HG02642 (cell line): ENCODE measurements around the gene TOMM34.

ENCODE experiments used
- ATAC-seq: cut with Tn5 transposase; IDR thresholded peaks from one replicate; pipeline ENCODE4 v1.9.1; 2021; ENCODE audit warnings: mild to moderate bottlenecking; ENCODE audit not compliant: unreplicated experiment, poor library complexity

The TOMM34 gene, protein sequence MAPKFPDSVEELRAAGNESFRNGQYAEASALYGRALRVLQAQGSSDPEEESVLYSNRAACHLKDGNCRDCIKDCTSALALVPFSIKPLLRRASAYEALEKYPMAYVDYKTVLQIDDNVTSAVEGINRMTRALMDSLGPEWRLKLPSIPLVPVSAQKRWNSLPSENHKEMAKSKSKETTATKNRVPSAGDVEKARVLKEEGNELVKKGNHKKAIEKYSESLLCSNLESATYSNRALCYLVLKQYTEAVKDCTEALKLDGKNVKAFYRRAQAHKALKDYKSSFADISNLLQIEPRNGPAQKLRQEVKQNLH

DNA sequence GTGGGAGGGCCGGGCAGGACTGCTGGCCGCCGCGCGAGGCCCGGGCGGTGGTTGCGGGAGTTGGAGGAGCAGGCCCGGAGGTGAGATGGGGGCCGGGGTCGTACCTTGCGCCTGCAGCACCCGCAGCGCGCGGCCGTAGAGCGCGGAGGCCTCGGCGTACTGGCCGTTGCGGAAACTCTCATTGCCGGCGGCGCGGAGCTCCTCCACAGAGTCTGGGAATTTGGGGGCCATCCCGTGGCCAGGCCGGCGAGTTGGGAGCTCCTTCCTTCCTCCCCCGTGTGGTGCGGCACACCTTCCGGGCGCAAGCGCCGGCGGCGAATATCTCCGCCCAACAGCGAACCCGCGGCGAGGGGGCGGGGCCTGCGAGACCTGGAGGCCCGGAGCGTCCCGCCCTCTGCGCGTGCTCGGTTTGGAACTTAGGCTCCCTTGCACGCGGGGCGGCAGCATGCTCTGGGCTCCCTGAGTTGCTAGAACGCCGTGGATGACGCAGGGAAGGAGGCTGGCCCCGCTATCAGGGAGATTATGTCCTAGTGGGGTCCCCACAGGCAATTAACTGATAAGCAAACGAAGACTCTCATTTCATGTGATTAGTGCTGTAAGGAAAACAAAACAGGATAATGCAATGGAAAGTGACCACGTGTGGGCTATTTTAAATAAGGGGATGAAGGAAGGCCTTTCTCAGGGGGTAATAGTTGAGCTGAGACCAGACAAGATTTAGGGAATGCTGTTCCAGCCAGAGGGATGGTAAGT lies at the start of gene TOMM34:
Gene TOMM34 (minus strand): TSS at position 295 of the 750 bp plus-strand sequence. CDS start 64 bp downstream, at position 231.
- peak; percentile 90 for ATAC-seq

DNA sequence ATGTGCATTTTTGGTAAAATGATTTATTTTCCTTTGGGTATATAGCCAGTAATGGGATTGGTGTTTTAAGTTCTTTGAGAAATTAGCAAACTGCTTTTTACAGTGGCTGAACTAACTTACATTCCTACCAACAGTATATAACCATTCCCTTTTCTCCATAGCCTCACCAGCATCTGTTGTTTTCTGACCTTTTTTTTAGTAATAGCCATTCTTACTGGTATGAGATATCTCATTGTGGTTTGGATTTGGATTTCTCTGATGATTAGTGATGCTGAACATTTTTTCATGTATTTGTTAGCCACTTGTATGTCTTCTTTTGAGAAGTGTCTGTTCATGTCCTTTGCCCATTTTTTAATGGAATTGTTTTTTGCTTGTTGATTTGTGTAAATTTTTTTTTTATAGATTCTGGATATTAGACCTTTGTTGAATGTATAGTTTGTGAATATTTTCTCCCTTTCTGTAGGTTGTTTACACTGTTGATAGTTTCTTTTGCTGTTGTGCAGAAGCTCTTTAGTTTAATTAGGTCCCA lies 48.4 kb upstream of the TOMM34 start:
- no peak for ATAC-seq

DNA sequence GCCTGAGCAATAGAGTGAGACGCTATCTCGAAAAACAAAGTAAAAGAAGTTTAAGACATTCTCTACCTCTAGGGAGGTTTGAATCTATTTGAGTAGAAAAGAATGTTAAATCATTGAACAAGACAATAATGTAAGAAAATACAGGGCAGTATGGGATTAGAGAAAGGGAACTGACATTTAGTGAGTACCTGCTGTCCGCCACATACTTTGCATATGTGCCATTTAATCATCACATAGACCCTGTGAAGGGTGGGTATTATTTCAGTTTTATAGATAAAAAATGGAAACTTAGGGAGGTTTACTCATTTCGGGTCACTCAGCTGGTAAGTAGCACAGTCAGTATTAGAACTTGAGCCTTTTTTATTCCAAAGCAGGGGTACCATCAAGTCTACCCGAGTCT lies 37.5 kb upstream of the TOMM34 start:
- no peak for ATAC-seq

DNA sequence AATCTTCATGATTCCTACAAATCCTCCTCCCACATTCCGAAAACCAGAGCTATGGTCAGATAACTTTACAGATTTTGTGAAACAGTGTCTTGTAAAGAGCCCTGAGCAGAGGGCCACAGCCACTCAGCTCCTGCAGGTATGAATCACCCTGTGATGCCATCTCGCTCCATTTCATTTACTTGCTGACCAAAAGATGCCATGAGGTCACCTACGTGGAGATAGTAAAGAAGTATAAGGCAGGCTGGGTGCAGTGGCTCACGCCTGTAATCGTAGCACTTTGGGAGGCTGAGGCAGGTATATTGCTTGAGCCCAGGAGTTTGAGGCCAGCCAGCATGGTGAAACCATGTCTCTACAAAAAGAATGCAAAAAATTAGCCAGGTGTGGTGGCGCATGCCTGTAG lies 37.0 kb upstream of the TOMM34 start:
- ATAC-seq: no peak

DNA sequence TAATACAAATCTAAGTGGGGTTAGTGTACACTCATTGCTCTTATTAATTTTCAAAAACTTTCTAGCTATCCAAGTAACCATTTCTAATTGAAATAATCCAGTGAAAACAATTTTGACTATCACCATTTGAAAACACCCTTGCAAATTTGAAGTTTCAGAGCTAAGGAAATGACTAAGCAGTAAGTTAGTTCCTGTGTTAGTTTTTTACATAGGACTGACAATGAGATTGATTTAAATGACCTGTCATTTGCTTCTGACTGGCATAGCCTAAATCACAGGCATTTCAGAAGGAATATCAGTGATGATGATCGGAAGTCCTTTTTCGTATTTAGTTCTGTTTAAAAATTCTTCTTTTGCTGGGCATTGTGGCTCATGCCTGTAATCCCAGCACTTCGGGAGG lies 33.1 kb upstream of the TOMM34 start:
- no peak for ATAC-seq

DNA sequence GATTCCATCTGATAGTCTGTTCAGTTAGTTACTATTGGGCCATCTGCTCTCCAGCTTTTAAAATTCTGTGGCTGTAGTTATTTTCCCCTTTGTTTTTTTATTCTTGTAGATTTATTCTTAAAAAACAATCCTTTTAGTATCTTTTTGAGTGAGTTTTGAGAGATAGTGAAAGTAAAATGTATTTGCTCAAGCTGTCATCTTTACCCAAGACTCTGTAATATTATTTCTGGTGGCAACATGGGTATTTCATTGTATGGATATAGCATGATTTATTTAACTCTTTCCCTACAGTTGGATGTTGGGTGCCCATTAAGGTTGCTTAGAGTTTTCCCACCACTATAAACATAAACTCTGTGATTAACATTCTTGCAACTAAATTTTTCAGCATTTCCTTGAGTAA lies 30.8 kb upstream of the TOMM34 start:
- ATAC-seq: no peak

DNA sequence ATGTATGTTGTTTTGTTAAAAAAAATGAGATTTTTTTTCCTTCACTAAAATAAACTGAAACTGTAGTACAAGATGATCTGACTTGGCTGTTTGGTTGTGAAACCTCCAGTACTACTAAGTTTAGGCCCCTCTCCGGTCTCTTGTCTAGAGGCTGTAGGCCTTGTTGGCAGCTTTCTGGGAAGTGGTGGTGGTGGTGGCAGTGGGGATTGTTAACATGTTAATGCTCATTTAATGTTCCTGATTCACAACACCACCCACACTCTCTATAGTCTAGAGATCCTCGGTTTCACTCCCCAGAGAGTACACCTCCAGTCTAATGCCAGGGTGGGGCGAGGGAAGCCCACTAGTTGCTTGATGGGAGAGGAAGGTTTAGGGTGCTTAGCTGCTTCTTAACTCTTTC lies 30.2 kb upstream of the TOMM34 start:
- no peak for ATAC-seq

DNA sequence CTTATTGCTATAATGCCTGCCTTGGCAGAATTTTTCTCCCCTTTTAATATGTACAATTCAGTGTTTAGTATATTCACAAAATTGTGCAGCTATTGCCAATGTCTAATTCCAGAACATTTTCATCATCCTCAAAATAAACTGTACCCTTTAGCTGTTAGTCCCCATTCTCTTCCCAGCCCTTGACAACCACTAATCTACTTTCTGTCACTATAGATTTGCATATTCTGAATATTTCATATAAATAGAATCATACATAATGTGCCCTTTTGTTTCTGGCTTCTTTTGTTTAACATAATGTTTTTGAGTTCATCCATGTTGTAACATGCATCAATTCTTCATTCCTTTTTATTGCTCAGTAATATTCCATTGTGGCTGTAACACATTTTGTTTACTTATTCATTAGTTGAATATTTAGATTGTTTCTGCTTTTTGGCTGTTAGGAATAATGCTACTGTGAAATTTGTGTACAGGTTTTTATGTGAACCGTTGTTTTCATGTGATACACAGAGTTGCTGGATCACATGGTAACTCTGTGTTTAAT lies 28.5 kb upstream of the TOMM34 start:
- ATAC-seq: no peak

DNA sequence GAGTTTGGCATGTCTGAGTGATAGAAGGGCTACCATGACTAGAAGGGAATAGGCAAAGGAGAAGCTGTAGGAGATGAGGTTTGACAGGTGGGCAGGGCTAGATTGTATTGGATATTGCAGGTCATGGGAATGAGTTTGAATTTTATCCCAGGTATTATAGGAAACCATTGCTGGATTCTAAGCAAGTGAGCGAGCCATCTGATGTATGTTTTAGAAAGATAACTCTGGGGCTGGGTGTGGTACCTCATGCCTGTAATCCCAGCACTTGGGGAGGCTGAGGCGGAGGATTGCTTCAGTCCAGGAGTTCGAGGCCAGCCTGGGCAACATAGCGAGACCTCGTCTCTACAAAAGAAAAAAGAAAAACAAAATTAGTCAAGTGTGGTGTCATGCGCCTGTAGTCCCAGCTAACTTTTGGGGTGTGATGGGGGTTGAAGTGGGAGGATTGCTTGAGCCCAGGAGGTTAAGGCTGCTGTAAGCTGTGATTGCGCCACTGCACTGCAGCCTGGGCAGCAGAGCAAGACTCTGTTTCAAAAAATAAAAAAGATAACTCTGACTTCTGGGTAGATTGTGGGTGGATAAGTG lies 23.0 kb upstream of the TOMM34 start:
- ATAC-seq: no peak

DNA sequence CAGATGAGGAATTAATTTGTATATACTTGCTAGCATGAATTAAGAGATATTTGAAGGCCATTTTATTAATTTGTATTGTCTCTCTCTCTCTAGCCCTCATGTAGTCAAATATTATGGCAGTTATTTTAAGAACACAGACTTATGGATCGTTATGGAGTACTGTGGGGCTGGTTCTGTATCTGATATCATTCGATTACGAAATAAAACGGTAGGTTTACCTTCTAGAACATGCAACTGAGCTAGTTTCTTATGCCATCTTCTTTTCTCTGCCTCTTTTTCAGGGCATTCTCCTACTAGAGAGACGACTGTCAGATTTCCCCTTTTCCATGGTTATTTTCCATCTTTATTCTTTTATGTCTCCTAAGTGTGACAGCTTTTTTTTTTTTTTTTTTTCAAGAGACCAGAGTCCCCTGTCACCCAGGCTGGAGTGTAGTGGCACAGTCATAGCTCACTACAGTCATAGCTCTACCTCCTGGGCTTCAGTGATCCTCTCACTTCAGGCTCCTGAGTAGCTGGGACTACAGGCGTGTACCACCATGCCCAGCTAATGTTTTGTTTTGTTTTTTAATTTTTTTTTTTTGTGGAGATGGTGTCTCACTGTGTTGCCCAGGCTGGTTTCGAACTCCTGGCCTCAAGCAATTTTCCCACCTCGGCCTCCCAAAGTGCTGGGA lies 21.7 kb upstream of the TOMM34 start:
- ATAC-seq: no peak

DNA sequence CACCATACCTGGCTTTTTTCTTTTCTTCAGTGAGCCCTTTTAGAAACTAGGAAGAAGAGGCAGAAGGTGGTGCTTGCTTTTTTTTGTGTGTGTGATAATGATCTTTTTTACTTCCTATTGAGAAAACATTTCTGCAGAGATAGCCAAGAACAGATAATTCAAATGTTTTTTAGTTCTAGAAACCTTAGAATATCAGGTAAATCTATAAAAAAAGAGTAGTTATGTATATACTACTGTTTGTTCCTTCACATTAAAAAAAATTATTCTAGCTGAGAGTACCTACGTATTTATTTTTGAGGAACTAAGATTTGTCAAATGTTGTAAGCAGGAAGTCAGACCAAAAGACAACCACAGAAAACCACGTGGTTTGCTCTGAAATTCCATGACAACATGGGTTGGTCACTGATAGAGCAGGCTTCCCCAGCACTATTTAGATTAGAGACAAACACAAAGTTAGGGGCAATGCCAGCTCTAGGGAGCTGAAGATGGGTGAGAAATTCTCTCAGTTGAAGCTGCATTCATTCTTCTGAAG lies 19.0 kb upstream of the TOMM34 start:
- ATAC-seq: peak; percentile 86

DNA sequence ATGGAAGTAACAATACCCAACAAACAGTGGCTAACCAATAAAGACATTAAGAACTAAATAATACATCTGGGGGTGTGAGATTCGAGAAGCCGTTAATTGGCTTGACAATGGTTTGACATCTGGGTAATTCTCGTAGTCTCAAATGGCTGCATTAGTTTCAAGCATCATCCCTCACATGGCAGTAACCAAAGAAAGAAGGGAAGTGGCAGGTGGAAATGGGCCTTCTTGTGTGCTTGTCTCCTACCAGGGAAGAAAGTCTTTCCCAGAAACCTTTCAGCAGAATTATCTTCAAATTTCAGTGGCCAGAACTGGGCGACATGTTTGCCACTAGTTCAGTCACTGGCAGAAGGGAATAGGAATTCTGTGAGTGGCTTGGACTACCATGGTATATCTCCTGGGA lies 16.5 kb upstream of the TOMM34 start:
- ATAC-seq: no peak

DNA sequence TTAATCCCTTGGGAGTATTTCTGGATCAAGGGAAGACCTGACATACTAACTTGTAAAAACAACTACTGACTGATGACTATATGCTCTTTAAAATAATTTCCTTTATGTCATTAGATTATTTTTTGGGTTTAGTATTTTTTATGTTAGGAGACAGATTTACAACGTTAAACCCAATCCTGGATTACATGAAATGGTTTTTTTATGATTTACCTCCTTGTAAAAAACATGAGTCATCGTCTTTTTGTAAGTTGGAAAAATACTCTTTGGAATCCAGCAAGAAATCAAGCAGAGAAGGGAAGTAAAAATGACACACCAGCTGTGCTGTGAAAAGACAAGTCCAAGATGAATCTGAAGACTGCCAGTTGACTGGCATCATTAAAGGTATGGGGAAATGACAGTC lies 12.9 kb upstream of the TOMM34 start:
- ATAC-seq: no peak

DNA sequence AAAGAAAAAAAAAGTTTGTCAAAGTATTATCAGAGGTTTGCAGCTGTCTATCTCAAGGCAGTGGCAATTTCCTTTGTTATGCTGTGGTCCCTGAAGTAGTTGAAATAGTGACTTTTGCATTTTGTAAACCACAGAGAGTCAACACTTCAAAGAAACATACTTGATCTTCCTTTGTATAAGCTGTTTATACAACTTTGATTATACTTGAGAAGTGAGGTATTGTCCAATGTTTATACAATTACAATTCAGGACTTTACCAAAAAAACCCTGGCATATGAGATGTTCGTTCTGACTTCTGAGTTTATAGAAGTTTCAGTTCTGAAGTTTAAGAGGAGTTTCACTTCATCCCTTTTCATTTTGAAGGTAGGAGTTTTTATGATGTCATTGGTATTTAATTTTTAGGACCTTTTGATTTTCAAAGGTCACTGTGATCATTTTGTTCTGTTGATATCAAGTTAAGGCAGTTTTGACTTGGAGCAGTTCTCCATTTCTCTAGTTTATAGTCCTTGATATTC lies 10.1 kb upstream of the TOMM34 start:
- no peak for ATAC-seq

DNA sequence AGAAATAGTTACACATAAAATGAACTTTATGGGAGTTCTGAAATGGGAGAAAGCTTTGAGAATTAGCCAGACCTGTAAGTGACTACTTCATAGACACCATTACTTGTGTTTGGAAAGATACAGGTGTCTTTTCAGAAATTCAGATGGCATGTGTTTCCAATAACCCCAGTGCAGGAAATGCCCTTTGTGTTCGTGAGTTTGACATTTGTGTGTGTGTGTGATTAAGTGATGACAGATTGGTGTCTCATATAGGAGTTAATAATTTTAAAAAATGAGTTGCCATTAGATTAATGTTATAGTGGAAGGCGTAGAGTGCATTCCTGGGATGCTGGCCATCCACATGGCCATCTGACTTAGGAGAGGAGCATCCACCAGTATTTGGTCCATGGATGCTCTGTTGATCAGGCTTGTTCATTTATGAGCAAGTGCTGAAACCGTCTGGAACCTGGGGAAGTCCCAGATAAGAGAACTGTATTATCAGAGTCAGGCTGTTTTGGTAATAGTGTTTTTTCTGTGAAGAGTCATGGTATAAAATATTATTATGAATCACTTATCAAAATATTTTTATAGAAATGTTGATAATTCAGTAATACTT lies 9.2 kb upstream of the TOMM34 start:
- ATAC-seq: no peak

DNA sequence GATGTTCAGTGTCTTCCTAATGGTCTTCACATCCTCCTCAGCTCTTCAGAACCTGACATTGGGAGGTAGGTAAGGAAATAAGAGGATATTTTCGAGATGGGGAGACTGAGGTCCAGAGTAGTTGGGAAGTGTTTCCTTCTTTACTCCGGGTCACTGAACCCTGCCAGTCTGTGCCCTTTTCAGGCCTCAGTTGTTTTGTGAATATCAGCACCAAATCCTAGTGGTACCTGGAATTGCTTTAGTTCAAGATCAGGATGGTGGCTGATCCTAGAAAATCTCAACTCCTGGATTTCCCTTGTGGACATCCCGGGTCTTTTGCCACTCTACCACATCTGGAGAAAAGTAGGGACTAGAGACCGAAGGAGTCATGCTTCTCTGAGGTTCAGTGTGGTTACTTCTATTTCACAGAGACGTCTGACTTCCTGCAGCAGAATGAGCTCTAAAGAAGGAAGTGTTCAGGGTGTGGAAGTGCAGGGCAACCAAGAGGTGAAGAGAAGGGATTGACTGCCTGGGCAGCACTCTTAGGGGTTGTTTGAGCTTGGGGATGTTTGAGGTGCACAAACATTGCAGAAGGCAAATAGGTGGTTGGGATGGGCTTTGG lies 7.1 kb upstream of the TOMM34 start:
- ATAC-seq: no peak

DNA sequence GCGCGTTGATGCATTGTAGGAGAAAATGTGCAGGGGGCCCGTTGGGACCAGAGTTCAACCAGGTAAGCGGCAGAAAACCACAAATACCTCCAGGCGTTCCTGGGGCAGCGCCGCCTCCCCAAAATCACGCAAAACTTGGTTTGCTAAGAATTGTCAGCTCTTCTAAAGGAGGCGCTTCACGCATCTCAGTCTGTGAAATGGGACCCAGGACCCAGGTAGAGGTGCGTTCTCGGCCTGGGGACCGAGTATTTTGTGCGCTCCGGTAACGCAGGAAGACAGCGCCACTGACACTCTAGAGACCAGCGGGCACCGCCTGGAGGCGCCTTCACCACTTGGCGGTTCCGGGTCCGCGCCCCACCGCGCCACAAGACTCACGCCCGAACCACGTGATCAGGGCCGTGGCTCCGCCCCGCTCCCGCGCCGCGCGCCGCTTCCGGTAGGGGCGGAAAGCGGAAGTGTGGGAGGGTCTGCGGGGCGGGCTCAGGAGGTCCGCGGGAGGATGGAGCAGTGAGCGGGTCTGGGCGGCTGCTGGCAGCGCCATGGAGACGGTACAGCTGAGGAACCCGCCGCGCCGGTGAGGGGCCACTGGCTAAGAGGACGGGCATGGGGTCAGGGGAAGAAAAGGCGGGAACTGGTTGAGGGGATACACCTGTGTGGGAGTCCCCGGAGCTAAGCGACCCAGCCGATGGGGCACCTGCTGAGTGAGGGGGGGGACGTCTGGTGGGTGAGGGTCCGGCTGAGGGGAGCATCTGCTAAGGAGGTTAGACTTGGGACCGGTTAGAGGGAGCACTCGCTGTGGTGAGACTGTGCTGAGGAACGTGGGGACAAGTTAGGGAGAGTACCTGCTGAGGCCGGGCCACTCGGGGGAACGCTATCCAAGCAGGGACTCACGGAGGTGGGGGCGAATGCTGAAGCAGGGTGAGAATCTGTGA lies 6.1 kb upstream of the TOMM34 start, which contains the start of gene STK4:
Gene STK4 (plus strand): TSS at position 483 of the 932 bp plus-strand sequence. CDS start 57 bp downstream, at position 540.
- ATAC-seq: peak; percentile 82

DNA sequence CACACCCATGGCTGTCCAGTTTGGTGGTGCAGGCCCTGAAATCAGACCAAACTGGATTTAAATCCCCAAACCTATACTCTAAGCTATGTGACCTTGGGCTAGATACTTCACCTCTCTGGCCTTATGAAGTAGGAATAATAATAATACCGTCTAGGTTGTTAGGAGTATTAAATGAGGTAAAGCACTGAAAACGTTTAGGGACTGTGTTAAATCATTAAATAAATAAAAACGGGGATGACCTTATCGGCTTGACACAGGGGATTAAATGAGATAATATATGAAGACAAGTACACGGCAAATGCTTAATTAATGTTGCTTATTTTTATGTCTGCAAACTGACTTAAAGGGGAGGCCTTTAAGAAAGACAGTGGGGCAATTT lies 5.4 kb upstream of the TOMM34 start:
- no peak for ATAC-seq
